ENCODE results near the gene EHBP1L1. TPM values are rescaled to one million over a fixed set of nuclear protein-coding genes. Genes with fewer than 3 reads are reported as not detected.
A peak's percentile ranks its signal among the peaks of the same experiment; 100 is the strongest.

EHBP1L1 gene
- total RNA-seq, 1 experiment from 2014 or later, result 105 TPM

DNA sequence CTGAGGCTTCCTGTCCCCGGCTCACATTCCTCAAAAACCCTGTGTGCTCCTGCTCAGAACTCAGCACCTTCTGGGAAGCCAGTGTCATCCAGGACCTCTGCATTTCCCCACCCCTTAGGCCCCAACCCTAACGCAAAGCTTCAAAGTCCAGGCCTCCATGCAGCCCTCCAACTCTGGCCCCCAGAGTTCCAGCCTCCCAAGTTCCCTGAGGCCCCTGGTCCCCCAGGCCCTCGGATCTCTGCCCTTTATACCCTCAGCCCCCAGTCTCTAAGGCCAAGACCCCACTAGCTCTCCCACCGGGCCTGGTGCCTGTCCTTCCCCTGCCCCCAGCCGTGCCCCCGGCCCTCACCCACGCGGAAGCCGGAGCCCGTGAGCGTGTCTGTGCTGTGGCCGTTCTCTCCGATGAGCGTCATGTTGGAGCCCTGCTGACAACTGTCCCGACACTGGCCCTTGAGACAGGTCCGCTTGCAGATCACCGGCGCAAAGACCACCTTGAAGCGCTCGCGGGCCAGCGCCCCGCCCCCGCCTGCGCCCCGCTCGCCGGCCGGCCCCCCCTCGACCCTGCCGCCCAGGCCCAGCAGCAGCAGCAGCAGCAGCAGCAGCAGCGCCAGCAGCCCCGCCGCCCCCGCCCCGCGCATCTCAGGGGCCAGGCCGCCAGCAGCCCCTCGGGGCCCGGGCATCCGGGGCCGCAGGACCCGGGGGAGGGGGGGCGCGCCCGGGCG lies 18.4 kb upstream of the EHBP1L1 start:
- H4K20me1 ChIP-seq (ENCODE audit: insufficient read depth), result no peaks in the 10 kb centered on the region
- H2AFZ ChIP-seq (ENCODE audit: low read depth, low read length, poor library complexity, severe bottlenecking), result no peak overlapping the region
- no peaks in the 10 kb centered on the region for H3K9me3 ChIP-seq (ENCODE audit: control insufficient read depth in 1 of 2, insufficient read depth in 1 of 2, low read depth in 1 of 2, low read length in 2 of 2)
- H3K9ac ChIP-seq (ENCODE audit: low read length), result peak overlapping the region; percentile 83
- ChIA-PET CTCF (interaction anchor here (1.7 kb wide), 1 partner anchor 17 kb away, joined by 14 read pairs; no protein-coding TSS in a partner anchor), POLR2A (interaction anchor here (0.7 to 1.0 kb wide), 3 partner anchors 9 to 15 kb away, joined by 3 to 4 read pairs (median 4); partner anchors contain the start of gene FAM89B), RAD21 (ENCODE audit: low non-redundant PET in 1 of 2, low total read pairs in 2 of 2, uncharacterized antibody in 2 of 2, unreplicated experiment in 2 of 2) (interaction anchor here in 1 of 2 experiments (1.2 kb wide), 1 partner anchor 15 kb away, joined by 3 read pairs; the partner anchor contains the start of gene FAM89B)
- DNase-seq (ENCODE audit: low read depth, low spot score), result no peak
- intact Hi-C loops (cut with micrococcal nuclease), result no loop called here
- H3K27me3 ChIP-seq (ENCODE audit: insufficient read depth, low read length), result no peaks in the 10 kb centered on the region
- H3K27ac ChIP-seq (ENCODE audit: low read depth, low read length), result peak overlapping the region; percentile 99
- BruUV-seq (replicated peaks), result no TSS peak
- H3K79me2 ChIP-seq (ENCODE audit: insufficient read depth, low read length), result peaks cover 28% of the 10 kb centered on the region
- H3K4me2 ChIP-seq (ENCODE audit: low read length), result peak overlapping the region; percentile 96
- H3K36me3 ChIP-seq (ENCODE audit: control insufficient read depth in 1 of 2, insufficient read depth in 2 of 2, low read length in 2 of 2), result 0 out of 4 replicates have a peak, but pooled peaks cover 0 to 2% of the 10 kb centered on the region in 2 experiments
- no peak for TF ChIP-seq CBX3 (IDR thresholded peaks at IDR 0.05; ENCODE audit: low read depth)
- no peak for TF ChIP-seq POLR2A (IDR thresholded peaks at IDR 0.05; ENCODE audit: borderline replicate concordance, extremely low read depth, insufficient read depth, insufficient read length)
- TF ChIP-seq POLR2AphosphoS5 (IDR thresholded peaks at IDR 0.05; ENCODE audit: low read depth, low read length), result no peak
- TF ChIP-seq JUND (IDR thresholded peaks at IDR 0.05), result no peak
- peak overlapping the region; percentile 64 to 68 for H3K4me3 ChIP-seq (replicated peaks in 1 of 2; ENCODE audit: low read depth in 1 of 2, low read length in 2 of 2)
- ATAC-seq, result no peak
- no peaks in the 10 kb centered on the region for H3K9me2 ChIP-seq (ENCODE audit: insufficient read depth)
- H3K4me1 ChIP-seq (ENCODE audit: control insufficient read depth in 1 of 2, insufficient read depth in 2 of 2, low read length in 2 of 2), result peaks cover 80 to 94% of the 10 kb centered on the region in 2 experiments

DNA sequence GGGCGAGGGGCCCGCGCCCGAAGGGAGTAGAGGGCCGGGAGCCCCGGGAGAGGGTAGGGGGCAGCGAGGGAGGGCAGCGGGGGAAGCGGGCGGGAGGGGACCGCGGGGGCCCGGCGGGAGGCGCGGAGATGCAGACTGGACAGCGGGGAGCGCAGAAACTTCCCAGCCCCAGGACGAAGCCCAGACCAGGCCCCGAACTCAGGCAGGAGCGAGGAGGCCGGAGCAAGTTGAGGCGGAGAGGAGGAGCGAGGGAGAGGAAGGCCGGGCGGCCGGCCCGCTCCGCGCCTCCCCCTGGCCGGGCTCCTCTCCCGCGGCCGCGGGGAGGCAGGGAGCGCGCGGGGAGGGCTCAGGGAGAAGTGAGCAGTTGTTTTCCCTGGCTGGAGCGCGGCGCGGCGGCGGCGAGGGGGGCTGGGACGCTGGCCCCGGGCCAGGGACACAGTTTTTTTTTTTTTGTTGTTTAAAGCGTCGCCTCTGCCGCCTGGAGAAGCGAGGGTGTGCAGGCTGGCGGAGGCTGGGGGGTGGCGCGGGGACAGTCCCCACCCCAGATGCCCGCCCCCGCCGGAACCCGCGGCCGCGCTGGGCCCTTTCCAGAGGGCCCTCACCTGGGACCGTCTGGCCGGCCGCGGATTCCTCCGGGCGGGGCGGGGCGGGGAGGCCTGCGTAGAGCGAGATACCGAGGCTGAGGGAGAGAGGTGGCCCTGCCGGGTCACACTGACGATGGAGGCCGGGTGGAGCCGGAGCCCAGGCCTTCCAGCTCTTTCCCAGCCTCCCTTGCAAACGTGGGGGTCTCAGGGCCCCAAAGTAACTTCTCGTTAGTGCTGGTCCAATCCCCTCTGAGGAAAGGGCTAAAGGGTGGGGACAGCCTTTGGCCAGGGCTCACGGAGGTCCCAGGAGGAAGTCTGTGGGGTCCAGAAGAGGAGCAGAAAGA lies 17.6 kb upstream of the EHBP1L1 start, which contains the start of gene LTBP3:
LTBP3 (minus strand) TSS at position 358 of the 928 bp plus-strand sequence. CDS start 400 bp downstream, outside the sequence.
- ChIA-PET POLR2A (interaction anchor here (0.9 to 1.5 kb wide), 3 partner anchors 15 to 60 kb away, joined by 4 read pairs; partner anchors contain the start of genes FAM89B and MALAT1), CTCF (interaction anchor here (1.3 to 2.2 kb wide), 3 partner anchors 12 to 35 kb away, joined by 5 to 14 read pairs (median 5); partner anchors contain the start of gene ZNRD2), RAD21 (ENCODE audit: low non-redundant PET in 1 of 2, low total read pairs in 2 of 2, uncharacterized antibody in 2 of 2, unreplicated experiment in 2 of 2) (interaction anchor here in 1 of 2 experiments (2.1 kb wide), 1 partner anchor 14 kb away, joined by 6 read pairs; the partner anchor contains the start of gene FAM89B)
- peak within 1 kb of the TSS; percentile 64 to 68 for H3K4me3 ChIP-seq (replicated peaks in 1 of 2; ENCODE audit: low read depth in 1 of 2, low read length in 2 of 2)
- peak within 1 kb of the TSS; percentile 99 for H3K27ac ChIP-seq (ENCODE audit: low read depth, low read length)
- H3K9me2 ChIP-seq (ENCODE audit: insufficient read depth), result no peaks in the 10 kb centered on the region
- H3K4me2 ChIP-seq (ENCODE audit: low read length), result peak within 1 kb of the TSS; percentile 96
- peaks cover 28% of the 10 kb centered on the region for H3K79me2 ChIP-seq (ENCODE audit: insufficient read depth, low read length)
- DNase-seq (ENCODE audit: low read depth, low spot score) (no peak), ATAC-seq (peak; percentile 21)
- H3K9me3 ChIP-seq (ENCODE audit: control insufficient read depth in 1 of 2, insufficient read depth in 1 of 2, low read depth in 1 of 2, low read length in 2 of 2), result no peaks in the 10 kb centered on the region
- H3K27me3 ChIP-seq (ENCODE audit: insufficient read depth, low read length), result no peaks in the 10 kb centered on the region
- H2AFZ ChIP-seq (ENCODE audit: low read depth, low read length, poor library complexity, severe bottlenecking), result no peak within 1 kb of the TSS
- no peaks in the 10 kb centered on the region for H4K20me1 ChIP-seq (ENCODE audit: insufficient read depth)
- peak within 1 kb of the TSS; percentile 83 for H3K9ac ChIP-seq (ENCODE audit: low read length)
- no peaks in the 10 kb centered on the region for H3K36me3 ChIP-seq (ENCODE audit: control insufficient read depth in 1 of 2, insufficient read depth in 2 of 2, low read length in 2 of 2)
- H3K4me1 ChIP-seq (ENCODE audit: control insufficient read depth in 1 of 2, insufficient read depth in 2 of 2, low read length in 2 of 2), result peaks cover 83 to 94% of the 10 kb centered on the region in 2 experiments
- no TSS peak for BruUV-seq (replicated peaks)
- intact Hi-C loops (cut with micrococcal nuclease), result no loop called here
- TF ChIP-seq TCF7L2 (IDR thresholded peaks at IDR 0.05; ENCODE audit: borderline replicate concordance, extremely low read depth, insufficient read depth, insufficient read length), result peak; percentile 42
- TF ChIP-seq SIN3A (IDR thresholded peaks at IDR 0.05; ENCODE audit: low read depth), result no peak
- peak; percentile 43; the same call in 1 of the 2 replicates for TF ChIP-seq ZFX (IDR thresholded peaks at IDR 0.05)
